Vagina (tissue), 2 donors: ENCODE data around the gene GORASP1. TPM values are rescaled to one million over a fixed set of nuclear protein-coding genes. Genes with fewer than 3 reads are reported as not detected.

Experiments
- DNase-seq, 2 donors: peaks; one replicate each; pipeline ENCODE4 v3.0.0-alpha.2; 2017; ENCODE audit errors: extremely low spot score in 2 of 2
- H3K27ac ChIP-seq: fragments of 200-600 bp; sonication (generic); one replicate; pipeline ENCODE4 v1.5.1; 2019
- H3K27me3 ChIP-seq: fragments of 200-600 bp; sonication (generic); one replicate; pipeline ENCODE4 v1.5.1; 2019
- H3K36me3 ChIP-seq, 2 donors: fragments of 200-600 bp; sonication (generic); one replicate each; pipeline ENCODE4 v1.5.1; 2017 to 2019
- H3K4me1 ChIP-seq: fragments of 200-600 bp; sonication (generic); one replicate; pipeline ENCODE4 v1.5.1; 2019
- H3K4me3 ChIP-seq, 2 donors: fragments of 200-600 bp; sonication (generic); 1 replicate in 1 of 2; 2 replicates in 1 of 2; pipeline ENCODE4 v1.5.1; 2016 to 2019
- H3K9me3 ChIP-seq: fragments of 200-600 bp; sonication (generic); one replicate; pipeline ENCODE4 v1.5.1; 2019
- POLR2A ChIP-seq, 2 donors: fragments of 450-650 bp; IDR thresholded peaks; one replicate each; pipeline ENCODE4 v1.6.1; 2017; ENCODE audit warnings: antibody characterized with exemption in 2 of 2, mild to moderate bottlenecking in 2 of 2, moderate library complexity in 2 of 2
- POLR2AphosphoS5 ChIP-seq, 2 donors: sonication (generic); formaldehyde crosslinking; IDR thresholded peaks; one replicate each; pipeline ENCODE4 v1.9.0; 2017; ENCODE audit warnings: antibody characterized with exemption in 2 of 2, mild to moderate bottlenecking in 2 of 2, low read depth in 1 of 2; ENCODE audit not compliant: insufficient read depth in 1 of 2
- intact Hi-C: fragments of 100-400 bp; cut with DNase I; formaldehyde crosslinking; loops from one replicate; pipeline ENCODE4 v1.15.1; 2023
- total RNA-seq: library from RNA; depleted of rRNA; stranded (reverse); fragments of >200 nt; gene quantifications from one replicate; pipeline ENCODE4 v1.2.3, GENCODE V29; 2016
- TF ChIP-seq, protein P1 (sequence below), 3 experiments: fragments of 450-650 bp in 2 of 3; fragments of 200-600 bp in 1 of 3; sonication (generic) in 1 of 3; IDR thresholded peaks; one replicate each; pipeline ENCODE4 v1.5.1; 2017 to 2019; ENCODE audit warnings: antibody characterized with exemption in 3 of 3, mild to moderate bottlenecking in 2 of 3, moderate library complexity in 2 of 3

Gene GORASP1
- total RNA-seq, 1 donor from 2014 or later, result 45.9 TPM

DNA sequence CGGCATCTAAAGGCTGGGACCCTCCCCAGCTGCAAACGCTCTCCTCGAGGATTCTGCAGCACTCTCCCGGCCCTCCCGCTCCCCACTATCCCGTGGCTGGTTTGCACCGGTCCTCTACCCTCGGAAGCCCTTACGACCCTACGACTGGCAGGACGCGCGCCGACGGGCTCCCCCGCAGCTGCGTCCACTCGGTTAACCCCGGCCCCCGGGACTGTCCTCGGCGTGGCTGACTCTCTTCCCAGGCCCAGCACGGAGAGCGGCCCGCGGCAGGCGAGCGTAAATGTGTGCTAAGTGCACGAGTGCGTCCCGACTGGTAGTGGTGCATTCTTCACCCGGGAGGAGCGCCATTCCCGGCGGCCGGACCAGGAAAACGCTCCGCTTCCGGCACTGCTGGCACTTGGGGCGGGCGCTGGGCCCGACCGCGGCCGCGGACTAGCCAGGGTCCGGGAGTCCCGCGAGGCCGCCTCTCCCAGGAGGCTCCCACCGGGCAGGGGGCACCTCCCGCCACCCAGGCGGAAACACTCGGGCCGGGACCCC lies 508 bp downstream of the GORASP1 start:
- TF ChIP-seq POLR2AphosphoS5 (IDR thresholded peaks at IDR 0.05; ENCODE audit: insufficient read depth in 1 of 2, low read depth in 1 of 2) (no peak), POLR2A (IDR thresholded peaks at IDR 0.05) (no peak)
- TF ChIP-seq, protein P1, sequence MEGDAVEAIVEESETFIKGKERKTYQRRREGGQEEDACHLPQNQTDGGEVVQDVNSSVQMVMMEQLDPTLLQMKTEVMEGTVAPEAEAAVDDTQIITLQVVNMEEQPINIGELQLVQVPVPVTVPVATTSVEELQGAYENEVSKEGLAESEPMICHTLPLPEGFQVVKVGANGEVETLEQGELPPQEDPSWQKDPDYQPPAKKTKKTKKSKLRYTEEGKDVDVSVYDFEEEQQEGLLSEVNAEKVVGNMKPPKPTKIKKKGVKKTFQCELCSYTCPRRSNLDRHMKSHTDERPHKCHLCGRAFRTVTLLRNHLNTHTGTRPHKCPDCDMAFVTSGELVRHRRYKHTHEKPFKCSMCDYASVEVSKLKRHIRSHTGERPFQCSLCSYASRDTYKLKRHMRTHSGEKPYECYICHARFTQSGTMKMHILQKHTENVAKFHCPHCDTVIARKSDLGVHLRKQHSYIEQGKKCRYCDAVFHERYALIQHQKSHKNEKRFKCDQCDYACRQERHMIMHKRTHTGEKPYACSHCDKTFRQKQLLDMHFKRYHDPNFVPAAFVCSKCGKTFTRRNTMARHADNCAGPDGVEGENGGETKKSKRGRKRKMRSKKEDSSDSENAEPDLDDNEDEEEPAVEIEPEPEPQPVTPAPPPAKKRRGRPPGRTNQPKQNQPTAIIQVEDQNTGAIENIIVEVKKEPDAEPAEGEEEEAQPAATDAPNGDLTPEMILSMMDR (IDR thresholded peaks at IDR 0.05), result no peak
- Histone ChIP-seq H3K9me3 (no peaks in the 10 kb centered on the region), H3K4me1 (peaks cover 62% of the 10 kb centered on the region), H3K4me3 (peak overlapping the region; percentile 69 to 96), H3K36me3 (no peaks in the 10 kb centered on the region), H3K27me3 (no peaks in the 10 kb centered on the region), H3K27ac (peak overlapping the region; percentile 90)
- peak; percentile 84 to 85 for DNase-seq
- intact Hi-C loops, result loop anchor here (5.0 kb wide), 1 partner anchor 40 kb away; no protein-coding TSS in a partner anchor

DNA sequence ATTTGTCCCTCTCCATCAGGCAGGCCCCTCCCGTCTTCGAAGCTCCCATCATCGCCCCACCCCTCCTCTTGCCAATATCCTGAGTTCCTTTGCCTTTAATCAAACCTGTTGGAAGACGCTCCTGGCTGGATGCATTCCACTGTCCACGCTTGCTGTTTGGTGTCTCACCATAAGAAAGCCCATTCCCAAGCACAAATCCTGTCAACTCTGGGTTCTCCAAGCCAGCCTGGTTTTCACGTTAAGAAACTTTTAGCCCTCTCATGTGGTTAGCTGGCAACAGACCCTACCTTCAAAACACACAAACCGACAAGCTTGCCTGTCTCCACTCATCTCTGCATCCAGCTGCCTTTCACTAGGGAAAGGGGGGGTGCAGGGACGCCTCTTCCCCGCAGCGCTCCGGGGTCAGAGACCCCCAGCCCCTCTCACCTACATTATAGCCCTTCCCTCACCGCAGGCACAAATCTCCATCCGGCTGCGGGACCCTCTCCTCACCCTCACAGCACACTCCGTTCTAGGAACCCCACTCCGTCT lies 1.1 kb downstream of the GORASP1 start:
- DNase-seq, result peak; percentile 81 to 85
- no peak for TF ChIP-seq POLR2A (IDR thresholded peaks at IDR 0.05)
- TF ChIP-seq, protein P1 (IDR thresholded peaks at IDR 0.05), result no peak
- TF ChIP-seq POLR2AphosphoS5 (IDR thresholded peaks at IDR 0.05; ENCODE audit: insufficient read depth in 1 of 2, low read depth in 1 of 2), result no peak
- Histone ChIP-seq H3K27ac (peak overlapping the region; percentile 90), H3K27me3 (no peaks in the 10 kb centered on the region), H3K4me1 (peaks cover 67% of the 10 kb centered on the region), H3K9me3 (no peaks in the 10 kb centered on the region), H3K4me3 (peak overlapping the region; percentile 69 to 96), H3K36me3 (no peaks in the 10 kb centered on the region)
- intact Hi-C loops, result loop anchor here (5.0 kb wide), 1 partner anchor 41 kb away; no protein-coding TSS in a partner anchor

DNA sequence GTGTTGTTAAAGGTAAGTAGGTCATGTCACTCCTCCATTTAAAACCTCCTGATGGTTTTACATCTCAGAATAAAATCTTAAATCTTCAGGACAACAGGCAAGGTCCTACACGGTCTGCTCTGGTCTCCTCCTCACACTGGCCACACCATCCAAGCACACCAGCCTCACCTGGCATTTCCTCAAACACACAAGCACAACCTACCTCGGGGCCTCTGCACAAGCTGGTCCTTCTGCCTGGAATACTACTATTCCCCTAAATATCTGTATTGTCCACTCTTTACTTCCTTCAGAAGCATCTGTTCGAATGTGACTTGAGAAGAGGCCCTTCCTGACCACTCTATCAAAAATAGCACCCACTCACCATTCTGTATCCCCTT lies 1.8 kb downstream of the GORASP1 start:
- peaks cover 69% of the 10 kb centered on the region for H3K4me1 ChIP-seq
- H3K27ac ChIP-seq, result no peak overlapping the region
- intact Hi-C loops, result loop anchor here (5.0 kb wide), 1 partner anchor 42 kb away; no protein-coding TSS in a partner anchor
- no peaks in the 10 kb centered on the region for H3K9me3 ChIP-seq
- peaks cover 0 to under 1% of the 10 kb centered on the region in 2 donors for H3K36me3 ChIP-seq
- H3K4me3 ChIP-seq, result peak overlapping the region; percentile 69 to 96
- peak; percentile 61 to 65 for DNase-seq
- no peaks in the 10 kb centered on the region for H3K27me3 ChIP-seq
- TF ChIP-seq POLR2A (IDR thresholded peaks at IDR 0.05) (no peak), POLR2AphosphoS5 (IDR thresholded peaks at IDR 0.05; ENCODE audit: insufficient read depth in 1 of 2, low read depth in 1 of 2) (no peak)
- TF ChIP-seq, protein P1 (IDR thresholded peaks at IDR 0.05), result no peak

DNA sequence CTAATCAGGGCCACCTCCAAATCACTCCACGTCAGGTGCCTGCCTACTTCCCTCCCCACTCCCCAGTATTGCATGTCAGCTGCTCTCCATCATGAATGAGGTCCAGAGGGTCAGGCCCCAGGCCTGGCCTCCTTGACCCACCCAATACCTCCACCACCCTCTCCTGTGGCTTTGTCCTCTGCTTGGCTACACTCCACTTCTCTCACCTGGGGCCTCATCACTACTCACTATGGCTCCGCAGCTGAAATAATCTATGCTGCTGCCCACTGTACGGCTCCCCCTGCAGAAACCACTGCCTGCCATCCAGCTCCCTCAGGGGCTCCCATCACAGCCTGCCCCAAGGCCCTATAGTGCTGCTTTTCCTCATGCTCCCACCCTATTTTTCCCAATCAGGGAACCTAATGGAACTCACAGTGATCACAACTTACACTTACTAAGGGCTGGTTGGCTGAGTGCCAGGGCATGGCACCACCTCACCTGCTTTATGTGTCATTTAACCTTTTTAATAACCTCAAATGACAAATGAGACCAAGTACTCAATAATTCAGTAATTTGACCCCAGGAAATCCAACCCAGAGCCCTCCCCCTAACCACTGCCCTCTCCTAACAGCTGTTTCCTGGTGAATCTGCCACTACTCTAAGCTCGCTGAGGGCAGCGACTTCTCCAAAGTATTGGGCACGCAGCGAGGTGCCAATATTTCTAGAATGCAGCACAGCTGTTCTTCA lies 2.3 kb downstream of the GORASP1 start:
- H3K36me3 ChIP-seq, result peaks cover 0 to 5% of the 10 kb centered on the region in 2 donors
- no peaks in the 10 kb centered on the region for H3K9me3 ChIP-seq
- H3K4me3 ChIP-seq, result no peak overlapping the region
- no peaks in the 10 kb centered on the region for H3K27me3 ChIP-seq
- intact Hi-C loops, result loop anchor here (5.0 kb wide), 1 partner anchor 42 kb away; no protein-coding TSS in a partner anchor
- H3K4me1 ChIP-seq, result peaks cover 69% of the 10 kb centered on the region
- H3K27ac ChIP-seq, result no peak overlapping the region
- TF ChIP-seq POLR2A (IDR thresholded peaks at IDR 0.05) (no peak), POLR2AphosphoS5 (IDR thresholded peaks at IDR 0.05; ENCODE audit: insufficient read depth in 1 of 2, low read depth in 1 of 2) (no peak)
- TF ChIP-seq, protein P1 (IDR thresholded peaks at IDR 0.05), result no peak
- DNase-seq, result peak; percentile 64 to 83
